GM18502 (cell line): ENCODE results near the gene HEATR1.
A peak's percentile ranks its signal among the peaks of the same experiment; 100 is the strongest.
"Not testable (repeated sequence)": the region's sequence is repeated elsewhere in the genome, so short reads cannot be mapped to it uniquely, and the experiment has no call there.

Experiments
- ATAC-seq: cut with Tn5 transposase; IDR thresholded peaks from one replicate; pipeline ENCODE4 v1.9.1; 2021; ENCODE audit warnings: mild to moderate bottlenecking; ENCODE audit not compliant: unreplicated experiment, poor library complexity

Gene HEATR1

GRCh38 chr1:236514703-236515442 lies 89.4 kb downstream of the HEATR1 start:
- ATAC-seq = no peak

- no peak for ATAC-seq
Measured at GRCh38 chr1:236511735-236512418, 92.4 kb downstream of the HEATR1 start.

- no peak for ATAC-seq
Measured at GRCh38 chr1:236509647-236510401, 94.5 kb downstream of the HEATR1 start.

GRCh38 chr1:236509203-236509602 lies 95.1 kb downstream of the HEATR1 start:
- no peak for ATAC-seq

- ATAC-seq = peak; percentile 62
Measured at GRCh38 chr1:236508593-236509027, 95.7 kb downstream of the HEATR1 start.

GRCh38 chr1:236507022-236507700 lies 97.2 kb downstream of the HEATR1 start:
- no peak for ATAC-seq

- ATAC-seq = not testable (repeated sequence)
Measured at GRCh38 chr1:236504338-236504737, 100.0 kb downstream of the HEATR1 start.

GRCh38 chr1:236502972-236503639 lies 101.2 kb downstream of the HEATR1 start:
- ATAC-seq = no peak

- no peak for ATAC-seq
Measured at GRCh38 chr1:236502579-236502971, 101.7 kb downstream of the HEATR1 start.

GRCh38 chr1:236501093-236501492 lies 103.2 kb downstream of the HEATR1 start:
- no peak for ATAC-seq
